Liver (tissue), 9 donors: ENCODE data around the gene IRF2. TPM values are rescaled to one million over a fixed set of nuclear protein-coding genes. Genes with fewer than 3 reads are reported as not detected.
A peak's percentile ranks its signal among the peaks of the same experiment; 100 is the strongest.

Experiments
- DNase-seq: peaks from one replicate; pipeline ENCODE4 v3.0.0-alpha.2; 2017; ENCODE audit warnings: low spot score
- H3K27ac ChIP-seq, 2 donors: one replicate each; pipeline ENCODE4 v1.7.0; 2013; ENCODE audit warnings: inconsistent platforms in 2 of 2, low read length in 2 of 2, control low read depth in 1 of 2, low read depth in 1 of 2, mild to moderate bottlenecking in 1 of 2
- H3K27me3 ChIP-seq, 4 donors: one replicate each; pipeline versions ENCODE4 v1.6.1 to v1.7.0; 2013; ENCODE audit warnings: low read length in 3 of 4, inconsistent platforms in 1 of 4, mild to moderate bottlenecking in 1 of 4, moderate library complexity in 1 of 4; ENCODE audit not compliant: control insufficient read depth in 4 of 4, insufficient read depth in 4 of 4
- H3K36me3 ChIP-seq, 4 donors: one replicate each; pipeline versions ENCODE4 v1.6.1 to v1.7.0; 2013; ENCODE audit warnings: low read length in 3 of 4, mild to moderate bottlenecking in 3 of 4, low read depth in 1 of 4, moderate library complexity in 1 of 4; ENCODE audit not compliant: control insufficient read depth in 4 of 4, insufficient read depth in 3 of 4
- H3K4me1 ChIP-seq, 4 donors: one replicate each; pipeline versions ENCODE4 v1.6.1 to v1.7.0; 2013; ENCODE audit warnings: low read length in 3 of 4, mild to moderate bottlenecking in 3 of 4, moderate library complexity in 1 of 4; ENCODE audit not compliant: control insufficient read depth in 4 of 4, insufficient read depth in 4 of 4
- H3K4me3 ChIP-seq, 3 donors: one replicate each; pipeline versions ENCODE4 v1.6.1 to v1.7.0; 2013; ENCODE audit warnings: low read length in 3 of 3, control low read depth in 1 of 3, low read depth in 1 of 3, mild to moderate bottlenecking in 1 of 3
- H3K9ac ChIP-seq, 2 donors: one replicate each; pipeline ENCODE4 v1.7.0; 2013; ENCODE audit warnings: low read length in 2 of 2, mild to moderate bottlenecking in 2 of 2, moderate library complexity in 2 of 2, control low read depth in 1 of 2, low read depth in 1 of 2
- H3K9me3 ChIP-seq, 4 donors: one replicate each; pipeline versions ENCODE4 v1.6.1 to v1.7.0; 2013; ENCODE audit warnings: low read length in 3 of 4; ENCODE audit not compliant: control insufficient read depth in 4 of 4
- CTCF ChIP-seq: fragments of 150-350 bp; IDR thresholded peaks from 2 replicates; pipeline ENCODE4 v1.5.1; 2017; ENCODE audit warnings: improper control_type of control experiment, low read depth, low read length; ENCODE audit not compliant: missing input control
- EGR1 ChIP-seq, 2 donors: IDR thresholded peaks; 2 replicates each; pipeline ENCODE4 v1.6.1; 2016 to 2018; ENCODE audit warnings: antibody characterized with exemption in 2 of 2, low read depth in 2 of 2
- FOXA1 ChIP-seq: IDR thresholded peaks from 2 replicates; pipeline ENCODE4 v1.6.1; 2016; ENCODE audit warnings: antibody characterized with exemption
- HNF4A ChIP-seq, 2 donors: conservative IDR thresholded peaks; 2 replicates each; pipeline ENCODE4 v1.6.1; 2016; ENCODE audit warnings: antibody characterized with exemption in 2 of 2, mild to moderate bottlenecking in 2 of 2
- HNF4G ChIP-seq: IDR thresholded peaks from 2 replicates; pipeline ENCODE4 v1.6.1; 2016; ENCODE audit warnings: antibody characterized with exemption
- RAD21 ChIP-seq, 2 donors: IDR thresholded peaks; 2 replicates each; pipeline ENCODE4 v1.6.1; 2016; ENCODE audit warnings: antibody characterized with exemption in 2 of 2, mild to moderate bottlenecking in 2 of 2
- RXRA ChIP-seq, 2 donors: IDR thresholded peaks; 2 replicates each; pipeline ENCODE4 v1.6.1; 2017 to 2018; ENCODE audit warnings: antibody characterized with exemption in 2 of 2, mild to moderate bottlenecking in 1 of 2
- SP1 ChIP-seq: IDR thresholded peaks from 2 replicates; pipeline ENCODE4 v1.6.1; 2018; ENCODE audit warnings: antibody characterized with exemption, mild to moderate bottlenecking
- WGBS: extraction: QIAGEN DNeasy Blood & Tissue Kit; methylation state at CpG from one replicate; pipeline ENCODE4 v1.1.7; 2013; 5-methylcytosine and 5-hydroxymethylcytosine counted together
- polyA plus RNA-seq, 2 donors: library from polyadenylated mRNA; stranded (reverse) in 1 of 2; unstranded in 1 of 2; fragments of 200-250 nt in 1 of 2; fragments of >200 nt in 1 of 2; fragmentation: Nextera tagmentation in 1 of 2; extraction: Ambion mirVana in 1 of 2; gene quantifications; one replicate each; pipeline versions ENCODE4 v1.2.1 to v1.2.3, GENCODE V29; 2013 to 2015
- total RNA-seq, 2 donors: library from RNA; depleted of rRNA; stranded (reverse); fragments of >200 nt; gene quantifications; one replicate each; pipeline ENCODE4 v1.2.3, GENCODE V29; 2014
- TF ChIP-seq, protein P1 (sequence below): IDR thresholded peaks from 2 replicates; pipeline ENCODE4 v1.6.1; 2016; ENCODE audit warnings: antibody characterized with exemption
- TF ChIP-seq, protein P2 (sequence below): IDR thresholded peaks from 2 replicates; pipeline ENCODE4 v1.6.1; 2016; ENCODE audit warnings: antibody characterized with exemption
- TF ChIP-seq, protein P3 (sequence below): IDR thresholded peaks from 2 replicates; pipeline ENCODE4 v1.6.1; 2016; ENCODE audit warnings: antibody characterized with exemption, mild to moderate bottlenecking
- donor health status: healthy.
- donor health status: healthy.
- donor health status: healthy.
- donor health status: healthy.
- donor health status: healthy.

IRF2 gene
- total and polyA plus RNA-seq, 4 donors, result 12.9 to 25.5 (median 22.2) TPM

GRCh38 chr4:184511156-184511555, 36.8 kb upstream of the IRF2 start:
- TF ChIP-seq EGR1 (IDR thresholded peaks at IDR 0.05; ENCODE audit: low read depth in 2 of 2), result no peak
- TF ChIP-seq, protein P1, sequence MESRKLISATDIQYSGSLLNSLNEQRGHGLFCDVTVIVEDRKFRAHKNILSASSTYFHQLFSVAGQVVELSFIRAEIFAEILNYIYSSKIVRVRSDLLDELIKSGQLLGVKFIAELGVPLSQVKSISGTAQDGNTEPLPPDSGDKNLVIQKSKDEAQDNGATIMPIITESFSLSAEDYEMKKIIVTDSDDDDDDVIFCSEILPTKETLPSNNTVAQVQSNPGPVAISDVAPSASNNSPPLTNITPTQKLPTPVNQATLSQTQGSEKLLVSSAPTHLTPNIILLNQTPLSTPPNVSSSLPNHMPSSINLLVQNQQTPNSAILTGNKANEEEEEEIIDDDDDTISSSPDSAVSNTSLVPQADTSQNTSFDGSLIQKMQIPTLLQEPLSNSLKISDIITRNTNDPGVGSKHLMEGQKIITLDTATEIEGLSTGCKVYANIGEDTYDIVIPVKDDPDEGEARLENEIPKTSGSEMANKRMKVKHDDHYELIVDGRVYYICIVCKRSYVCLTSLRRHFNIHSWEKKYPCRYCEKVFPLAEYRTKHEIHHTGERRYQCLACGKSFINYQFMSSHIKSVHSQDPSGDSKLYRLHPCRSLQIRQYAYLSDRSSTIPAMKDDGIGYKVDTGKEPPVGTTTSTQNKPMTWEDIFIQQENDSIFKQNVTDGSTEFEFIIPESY, result no peak
- TF ChIP-seq RXRA (IDR thresholded peaks at IDR 0.05), result no peak
- TF ChIP-seq HNF4G, result no peak
- TF ChIP-seq, protein P2, sequence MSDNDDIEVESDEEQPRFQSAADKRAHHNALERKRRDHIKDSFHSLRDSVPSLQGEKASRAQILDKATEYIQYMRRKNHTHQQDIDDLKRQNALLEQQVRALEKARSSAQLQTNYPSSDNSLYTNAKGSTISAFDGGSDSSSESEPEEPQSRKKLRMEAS, result no peak
- TF ChIP-seq SP1, result no peak
- no peak for TF ChIP-seq HNF4A (conservative IDR thresholded peaks at IDR 0.05)
- TF ChIP-seq, protein P3, sequence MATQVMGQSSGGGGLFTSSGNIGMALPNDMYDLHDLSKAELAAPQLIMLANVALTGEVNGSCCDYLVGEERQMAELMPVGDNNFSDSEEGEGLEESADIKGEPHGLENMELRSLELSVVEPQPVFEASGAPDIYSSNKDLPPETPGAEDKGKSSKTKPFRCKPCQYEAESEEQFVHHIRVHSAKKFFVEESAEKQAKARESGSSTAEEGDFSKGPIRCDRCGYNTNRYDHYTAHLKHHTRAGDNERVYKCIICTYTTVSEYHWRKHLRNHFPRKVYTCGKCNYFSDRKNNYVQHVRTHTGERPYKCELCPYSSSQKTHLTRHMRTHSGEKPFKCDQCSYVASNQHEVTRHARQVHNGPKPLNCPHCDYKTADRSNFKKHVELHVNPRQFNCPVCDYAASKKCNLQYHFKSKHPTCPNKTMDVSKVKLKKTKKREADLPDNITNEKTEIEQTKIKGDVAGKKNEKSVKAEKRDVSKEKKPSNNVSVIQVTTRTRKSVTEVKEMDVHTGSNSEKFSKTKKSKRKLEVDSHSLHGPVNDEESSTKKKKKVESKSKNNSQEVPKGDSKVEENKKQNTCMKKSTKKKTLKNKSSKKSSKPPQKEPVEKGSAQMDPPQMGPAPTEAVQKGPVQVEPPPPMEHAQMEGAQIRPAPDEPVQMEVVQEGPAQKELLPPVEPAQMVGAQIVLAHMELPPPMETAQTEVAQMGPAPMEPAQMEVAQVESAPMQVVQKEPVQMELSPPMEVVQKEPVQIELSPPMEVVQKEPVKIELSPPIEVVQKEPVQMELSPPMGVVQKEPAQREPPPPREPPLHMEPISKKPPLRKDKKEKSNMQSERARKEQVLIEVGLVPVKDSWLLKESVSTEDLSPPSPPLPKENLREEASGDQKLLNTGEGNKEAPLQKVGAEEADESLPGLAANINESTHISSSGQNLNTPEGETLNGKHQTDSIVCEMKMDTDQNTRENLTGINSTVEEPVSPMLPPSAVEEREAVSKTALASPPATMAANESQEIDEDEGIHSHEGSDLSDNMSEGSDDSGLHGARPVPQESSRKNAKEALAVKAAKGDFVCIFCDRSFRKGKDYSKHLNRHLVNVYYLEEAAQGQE, result no peak
- TF ChIP-seq RAD21 (IDR thresholded peaks at IDR 0.05), result no peak
- DNase-seq, result no peak
- Histone ChIP-seq H3K9ac (no peak overlapping the region), H3K27me3 (no peaks in the 10 kb centered on the region), H3K9me3 (no peaks in the 10 kb centered on the region), H3K4me3 (no peak overlapping the region), H3K4me1 (no peaks in the 10 kb centered on the region), H3K27ac (no peak overlapping the region), H3K36me3 (no peaks in the 10 kb centered on the region)
- WGBS, result 92% methylated on average over 5 of the region's 5 CpGs

GRCh38 chr4:184510401-184510800, 36.1 kb upstream of the IRF2 start:
- Histone ChIP-seq H3K4me1 (no peaks in the 10 kb centered on the region), H3K27ac (no peak overlapping the region), H3K4me3 (no peak overlapping the region), H3K27me3 (no peaks in the 10 kb centered on the region), H3K9ac (no peak overlapping the region), H3K36me3 (no peaks in the 10 kb centered on the region), H3K9me3 (no peaks in the 10 kb centered on the region)
- DNase-seq, result no peak
- no peak for TF ChIP-seq RXRA (IDR thresholded peaks at IDR 0.05)
- 92% methylated on average over 3 of the region's 3 CpGs for WGBS

- Histone ChIP-seq H3K27me3 (no peaks in the 10 kb centered on the region), H3K4me3 (no peak overlapping the region), H3K4me1 (no peaks in the 10 kb centered on the region), H3K9ac (no peak overlapping the region), H3K36me3 (no peaks in the 10 kb centered on the region), H3K27ac (no peak overlapping the region), H3K9me3 (no peaks in the 10 kb centered on the region)
- 91% methylated on average over 7 of the region's 7 CpGs for WGBS
- DNase-seq, result no peak
- TF ChIP-seq FOXA1, result no peak
- peak; percentile 7 for TF ChIP-seq CTCF
Observed at GRCh38 chr4:184506527-184507121, 32.3 kb upstream of the IRF2 start.
